H9 (cell line): Measurements from ENCODE around the gene ZNF512B. TPM values are rescaled to one million over a fixed set of nuclear protein-coding genes. Genes with fewer than 3 reads are reported as not detected.

Experiments used
- DNase-seq: peaks from one replicate; pipeline ENCODE4 v3.0.0-alpha.2; 2017
- H2AFZ ChIP-seq: one replicate; pipeline ENCODE4 v1.6.1; 2013; ENCODE audit warnings: mild to moderate bottlenecking, low read length, control low read depth, moderate library complexity
- H2AK5ac ChIP-seq: 2 replicates; pipeline ENCODE4 v1.6.1; 2013; ENCODE audit warnings: low read length, control low read depth, mixed read lengths; ENCODE audit not compliant: insufficient read length
- H2BK120ac ChIP-seq: one replicate; pipeline ENCODE4 v1.6.1; 2013; ENCODE audit warnings: low read depth, mild to moderate bottlenecking, low read length, control low read depth, inconsistent platforms; ENCODE audit not compliant: poor library complexity, severe bottlenecking
- H2BK12ac ChIP-seq: 2 replicates; pipeline ENCODE4 v1.6.1; 2013; ENCODE audit warnings: low read length, control low read depth, mixed read lengths, low read depth; ENCODE audit not compliant: insufficient read length
- H2BK15ac ChIP-seq: 2 replicates; pipeline ENCODE4 v1.6.1; 2013; ENCODE audit warnings: low read depth, low read length, control low read depth
- H2BK20ac ChIP-seq: one replicate; pipeline ENCODE4 v1.6.1; 2013; ENCODE audit warnings: low read depth, mild to moderate bottlenecking, low read length, control low read depth, inconsistent platforms; ENCODE audit not compliant: poor library complexity, severe bottlenecking
- H2BK5ac ChIP-seq: 2 replicates; pipeline ENCODE4 v1.6.1; 2013; ENCODE audit warnings: low read length, control low read depth, mixed read lengths; ENCODE audit not compliant: insufficient read length
- H3K14ac ChIP-seq: 2 replicates; pipeline ENCODE4 v1.6.1; 2013; ENCODE audit warnings: low read length, control low read depth; ENCODE audit not compliant: insufficient read depth
- H3K18ac ChIP-seq: 2 replicates; pipeline ENCODE4 v1.6.1; 2013; ENCODE audit warnings: low read depth, mild to moderate bottlenecking, mixed read lengths, low read length, control low read depth; ENCODE audit not compliant: insufficient read length
- H3K23ac ChIP-seq: 2 replicates; pipeline ENCODE4 v1.6.1; 2013; ENCODE audit warnings: low read length, control low read depth, mixed read lengths, low read depth; ENCODE audit not compliant: insufficient read length
- H3K23me2 ChIP-seq: 2 replicates; pipeline ENCODE4 v1.6.1; 2013; ENCODE audit warnings: low read depth, mild to moderate bottlenecking, mixed read lengths, low read length, control low read depth; ENCODE audit not compliant: insufficient read length, poor library complexity, severe bottlenecking
- H3K27ac ChIP-seq: 2 replicates; pipeline ENCODE4 v1.5.1; 2013; ENCODE audit warnings: low read length, control low read depth, mixed read lengths, low read depth; ENCODE audit not compliant: insufficient read length
- H3K27me3 ChIP-seq: 2 replicates; pipeline ENCODE4 v1.6.1; 2013; ENCODE audit warnings: low read length, control low read depth, inconsistent platforms; ENCODE audit not compliant: insufficient read depth
- H3K4ac ChIP-seq: 2 replicates; pipeline ENCODE4 v1.6.1; 2013; ENCODE audit warnings: low read depth, mild to moderate bottlenecking, control low read depth, inconsistent platforms, low read length, moderate library complexity
- H3K4me1 ChIP-seq: 2 replicates; pipeline ENCODE4 v1.6.1; 2013; ENCODE audit warnings: low read length, control low read depth, inconsistent platforms; ENCODE audit not compliant: insufficient read depth
- H3K4me2 ChIP-seq: 2 replicates; pipeline ENCODE4 v1.6.1; 2013; ENCODE audit warnings: low read length, control low read depth, mixed read lengths; ENCODE audit not compliant: insufficient read length, insufficient read depth
- H3K56ac ChIP-seq: 2 replicates; pipeline ENCODE4 v1.6.1; 2013; ENCODE audit warnings: low read depth, mild to moderate bottlenecking, mixed read lengths, low read length, control low read depth; ENCODE audit not compliant: insufficient read length
- H3K79me1 ChIP-seq: 2 replicates; pipeline ENCODE4 v1.6.1; 2013; ENCODE audit warnings: low read depth, mild to moderate bottlenecking, moderate library complexity, low read length, control low read depth, inconsistent platforms; ENCODE audit not compliant: insufficient read depth, poor library complexity, severe bottlenecking
- H3K79me2 ChIP-seq: 2 replicates; pipeline ENCODE4 v1.6.1; 2013; ENCODE audit warnings: low read length, control low read depth, inconsistent platforms; ENCODE audit not compliant: insufficient read depth
- H3K9ac ChIP-seq: 2 replicates; pipeline ENCODE4 v1.6.1; 2013; ENCODE audit warnings: low read length, control low read depth, mixed read lengths; ENCODE audit not compliant: insufficient read length; ENCODE audit errors: extremely low read depth
- H3K9me3 ChIP-seq: one replicate; pipeline ENCODE4 v1.6.1; 2013; ENCODE audit warnings: low read depth, low read length, inconsistent platforms; ENCODE audit not compliant: control insufficient read depth
- H3T11ph ChIP-seq: one replicate; pipeline ENCODE4 v1.6.1; 2013; ENCODE audit warnings: mild to moderate bottlenecking, low read length, control low read depth, inconsistent platforms
- H4K20me1 ChIP-seq: one replicate; pipeline ENCODE4 v1.6.1; 2013; ENCODE audit not compliant: control insufficient read depth, insufficient read length, insufficient read depth
- H4K5ac ChIP-seq: 2 replicates; pipeline ENCODE4 v1.6.1; 2013; ENCODE audit warnings: low read depth, mild to moderate bottlenecking, mixed read lengths, low read length, control low read depth; ENCODE audit not compliant: insufficient read length
- H4K8ac ChIP-seq: replicated peaks from 2 replicates; pipeline ENCODE4 v1.6.1; 2013; ENCODE audit warnings: low read length, control low read depth, mixed read lengths, low read depth; ENCODE audit not compliant: insufficient read length
- H4K91ac ChIP-seq: 2 replicates; pipeline ENCODE4 v1.6.1; 2013; ENCODE audit warnings: low read depth, mild to moderate bottlenecking, moderate library complexity, mixed read lengths, low read length, control low read depth; ENCODE audit not compliant: insufficient read length
- H3K27ac Mint-ChIP-seq, 3 experiments: 2 replicates in 2 of 3; 3 replicates in 1 of 3; pipeline ENCODE4 v1.8.0; 2020 to 2021; ENCODE audit warnings: mixed read lengths in 3 of 3, mild to moderate bottlenecking in 1 of 3, moderate library complexity in 1 of 3
- H3K27me3 Mint-ChIP-seq: 2 replicates; pipeline ENCODE4 v1.8.0; 2021; ENCODE audit warnings: low read depth, mild to moderate bottlenecking, moderate library complexity, mixed read lengths
- H3K36me3 Mint-ChIP-seq, 3 experiments: 2 replicates in 2 of 3; 3 replicates in 1 of 3; pipeline ENCODE4 v1.8.0; 2020 to 2021; ENCODE audit warnings: low read depth in 3 of 3, mixed read lengths in 3 of 3; ENCODE audit not compliant: insufficient read depth in 1 of 3
- H3K4me1 Mint-ChIP-seq, 2 experiments: 2 replicates each; pipeline ENCODE4 v1.8.0; 2020; ENCODE audit warnings: mixed read lengths in 2 of 2
- H3K4me3 Mint-ChIP-seq, 2 experiments: 2 replicates in 1 of 2; 3 replicates in 1 of 2; pipeline ENCODE4 v1.8.0; 2020 to 2021; ENCODE audit warnings: mild to moderate bottlenecking in 2 of 2, mixed read lengths in 2 of 2, moderate library complexity in 1 of 2
- H3K9me3 Mint-ChIP-seq, 2 experiments: 2 replicates in 1 of 2; 3 replicates in 1 of 2; pipeline ENCODE4 v1.8.0; 2020; ENCODE audit warnings: mild to moderate bottlenecking in 2 of 2, mixed read lengths in 2 of 2, moderate library complexity in 1 of 2
- WGBS: extraction: QIAGEN DNeasy Blood & Tissue Kit; methylation state at CpG from one replicate; pipeline ENCODE4 v1.1.7; 2013; ENCODE audit warnings: missing lambda C conversion rate, low lambda C conversion rate, mixed read lengths; ENCODE audit not compliant: insufficient read length; ENCODE audit errors: extremely low coverage; 5-methylcytosine and 5-hydroxymethylcytosine counted together
- total RNA-seq: library from RNA; stranded (reverse); gene quantifications from 2 replicates; pipeline ENCODE4 v1.2.1, GENCODE V29; 2021
- TF ChIP-seq, protein P1 (sequence below): fragments of 200-600 bp; sonication (generic); conservative IDR thresholded peaks from 3 replicates; pipeline ENCODE4 v1.8.0; 2021; ENCODE audit warnings: antibody characterized with exemption, mild to moderate bottlenecking

The ZNF512B gene
- total RNA-seq, 1 experiment from 2014 or later: 46.0 TPM

GRCh38 chr20:63955827-63956663, 13.7 kb downstream of the ZNF512B start, which contains the start of gene UCKL1:
Gene UCKL1 (minus strand): TSS chr20:63956416. CDS start chr20:63956372, 44 bp downstream.
- Histone ChIP-seq H3T11ph (no peak within 1 kb of the TSS), H4K91ac (no peak within 1 kb of the TSS), H4K8ac (no peak within 1 kb of the TSS), H3K4ac (no peak within 1 kb of the TSS), H3K27ac (no peak within 1 kb of the TSS), H3K18ac (peak within 1 kb of the TSS; percentile 88), H3K4me1 (no peaks in the 10 kb centered on the region; the same call in 1 of the 2 replicates), H3K9ac (peak within 1 kb of the TSS; percentile 92), H3K4me2 (peak within 1 kb of the TSS; percentile 61), H2AFZ (no peak within 1 kb of the TSS), H3K79me2 (peaks cover 15% of the 10 kb centered on the region; the same call in 1 of the 2 replicates), H2BK20ac (no peak within 1 kb of the TSS), H3K23ac (no peak within 1 kb of the TSS), H2BK12ac (no peak within 1 kb of the TSS), H4K5ac (no peak within 1 kb of the TSS), H2AK5ac (no peak within 1 kb of the TSS), H3K14ac (peak within 1 kb of the TSS; percentile 76), H3K9me3 (no peaks in the 10 kb centered on the region), H4K20me1 (no peaks in the 10 kb centered on the region), H3K23me2 (peaks cover 14% of the 10 kb centered on the region), H2BK120ac (no peak within 1 kb of the TSS), H2BK5ac (no peak within 1 kb of the TSS), H3K56ac (no peak within 1 kb of the TSS), H2BK15ac (no peak within 1 kb of the TSS), H3K79me1 (peaks cover 2% of the 10 kb centered on the region), H3K27me3 (no peaks in the 10 kb centered on the region)
- H3K9me3 Mint-ChIP-seq: no peaks in the 10 kb centered on the region
- peak; percentile 83 for DNase-seq
- H3K36me3 Mint-ChIP-seq: peaks cover 0 to 25% (median 16%) of the 10 kb centered on the region in 3 experiments; a peak in 4 of 7 replicates
- peak within 1 kb of the TSS; percentile 87 to 92 (median 89); a peak in 4 of 7 replicates for H3K27ac Mint-ChIP-seq
- H3K4me1 Mint-ChIP-seq: peaks cover 33 to 35% of the 10 kb centered on the region in 2 experiments
- no CpG with 5 or more reads among the region's 105 CpGs for WGBS
- H3K27me3 Mint-ChIP-seq: no peaks in the 10 kb centered on the region
- peak within 1 kb of the TSS; percentile 79 to 86 for H3K4me3 Mint-ChIP-seq
- TF ChIP-seq, protein P1, sequence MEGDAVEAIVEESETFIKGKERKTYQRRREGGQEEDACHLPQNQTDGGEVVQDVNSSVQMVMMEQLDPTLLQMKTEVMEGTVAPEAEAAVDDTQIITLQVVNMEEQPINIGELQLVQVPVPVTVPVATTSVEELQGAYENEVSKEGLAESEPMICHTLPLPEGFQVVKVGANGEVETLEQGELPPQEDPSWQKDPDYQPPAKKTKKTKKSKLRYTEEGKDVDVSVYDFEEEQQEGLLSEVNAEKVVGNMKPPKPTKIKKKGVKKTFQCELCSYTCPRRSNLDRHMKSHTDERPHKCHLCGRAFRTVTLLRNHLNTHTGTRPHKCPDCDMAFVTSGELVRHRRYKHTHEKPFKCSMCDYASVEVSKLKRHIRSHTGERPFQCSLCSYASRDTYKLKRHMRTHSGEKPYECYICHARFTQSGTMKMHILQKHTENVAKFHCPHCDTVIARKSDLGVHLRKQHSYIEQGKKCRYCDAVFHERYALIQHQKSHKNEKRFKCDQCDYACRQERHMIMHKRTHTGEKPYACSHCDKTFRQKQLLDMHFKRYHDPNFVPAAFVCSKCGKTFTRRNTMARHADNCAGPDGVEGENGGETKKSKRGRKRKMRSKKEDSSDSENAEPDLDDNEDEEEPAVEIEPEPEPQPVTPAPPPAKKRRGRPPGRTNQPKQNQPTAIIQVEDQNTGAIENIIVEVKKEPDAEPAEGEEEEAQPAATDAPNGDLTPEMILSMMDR: no peak; the same call in 2 of the 3 replicates
